ENCODE measurements around the gene GDA. TPM values are rescaled to one million over a fixed set of nuclear protein-coding genes. Genes with fewer than 3 reads are reported as not detected.

Gene GDA
- total and polyA plus RNA-seq, 2 of the 4 experiments (the other 2 are of a cell fraction): not detected

GRCh38 chr9:72232778-72233177 is 83.5 kb downstream of the GDA start:
- no peak for DNase-seq
- dilution Hi-C loops (cut with HindIII; ENCODE audit: low sequenced_read_pairs, unreplicated experiment): no loop called here
- H4K8ac ChIP-seq (ENCODE audit: low read depth in 2 of 2, low read length in 2 of 2): no peak overlapping the region
- H3K9me1 ChIP-seq (ENCODE audit: insufficient read depth, low read length): no peaks in the 10 kb centered on the region
- H4K20me1 ChIP-seq (ENCODE audit: insufficient read depth, low read length): no peaks in the 10 kb centered on the region
- no peaks in the 10 kb centered on the region for H3K4me1 ChIP-seq (ENCODE audit: control insufficient read depth, insufficient read depth, low read length)
- no peak overlapping the region for H2AK9ac ChIP-seq (replicated peaks; ENCODE audit: low read depth, low read length, poor library complexity)
- H2BK20ac ChIP-seq (ENCODE audit: low read depth, low read length): no peak overlapping the region
- H2BK5ac ChIP-seq (ENCODE audit: low read depth, low read length, poor library complexity, severe bottlenecking): no peak overlapping the region
- no peak overlapping the region for H2BK15ac ChIP-seq (ENCODE audit: low read depth, low read length)
- no peak overlapping the region for H3K9ac ChIP-seq (ENCODE audit: low read depth, low read length)
- no peak overlapping the region for H3K23ac ChIP-seq (ENCODE audit: low read depth, low read length)
- no peaks in the 10 kb centered on the region; the same call in 1 of the 2 replicates for H3K27me3 ChIP-seq (ENCODE audit: control insufficient read depth, insufficient read depth, low read length)
- no peak overlapping the region for H2BK120ac ChIP-seq (ENCODE audit: low read depth, low read length)
- H3K4me3 ChIP-seq (ENCODE audit: insufficient read depth, low read depth, low read length): no peak overlapping the region
- H2AK5ac ChIP-seq (ENCODE audit: low read depth, low read length): no peak overlapping the region
- CTCF ChIA-PET: no interaction called here
- no peak overlapping the region for H3K18ac ChIP-seq (ENCODE audit: low read depth, low read length)
- intact Hi-C loops (cut with micrococcal nuclease): loop anchor here (10.0 kb wide), 1 partner anchor 752 kb away; no protein-coding TSS in a partner anchor
- TF ChIP-seq NFE2L2 (IDR thresholded peaks at IDR 0.05; ENCODE audit: low read depth, low read length) (no peak), SMC3 (IDR thresholded peaks at IDR 0.05; ENCODE audit: low read depth, low read length) (no peak), ELK1 (IDR thresholded peaks at IDR 0.05; ENCODE audit: borderline replicate concordance, low read depth, low read length) (no peak), MAFK (IDR thresholded peaks at IDR 0.05; ENCODE audit: low read depth, low read length) (no peak), RFX5 (IDR thresholded peaks at IDR 0.05; ENCODE audit: low read depth, low read length) (no peak), RCOR1 (IDR thresholded peaks at IDR 0.05; ENCODE audit: insufficient replicate concordance, low read length) (no peak), CTCF (conservative IDR thresholded peaks at IDR 0.05; ENCODE audit: low read depth, low read length) (no peak), FOS (IDR thresholded peaks at IDR 0.05; ENCODE audit: low read depth, low read length) (no peak), RAD21 (IDR thresholded peaks at IDR 0.05; ENCODE audit: low read length) (no peak), CHD1 (IDR thresholded peaks at IDR 0.05; ENCODE audit: low read depth, low read length) (no peak), CEBPB (IDR thresholded peaks at IDR 0.05; ENCODE audit: low read depth, low read length) (no peak), POLR2A (IDR thresholded peaks at IDR 0.05; ENCODE audit: low read depth, low read length) (no peak), BHLHE40 (IDR thresholded peaks at IDR 0.05; ENCODE audit: low read depth, low read length) (no peak)
- TF ChIP-seq, protein P1, sequence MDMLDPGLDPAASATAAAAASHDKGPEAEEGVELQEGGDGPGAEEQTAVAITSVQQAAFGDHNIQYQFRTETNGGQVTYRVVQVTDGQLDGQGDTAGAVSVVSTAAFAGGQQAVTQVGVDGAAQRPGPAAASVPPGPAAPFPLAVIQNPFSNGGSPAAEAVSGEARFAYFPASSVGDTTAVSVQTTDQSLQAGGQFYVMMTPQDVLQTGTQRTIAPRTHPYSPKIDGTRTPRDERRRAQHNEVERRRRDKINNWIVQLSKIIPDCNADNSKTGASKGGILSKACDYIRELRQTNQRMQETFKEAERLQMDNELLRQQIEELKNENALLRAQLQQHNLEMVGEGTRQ (IDR thresholded peaks at IDR 0.05; ENCODE audit: low read depth, low read length): no peak
- no peak for ATAC-seq (ENCODE audit: low read depth)
- POLR2A ChIA-PET (ENCODE audit: unreplicated experiment): no interaction called here
- no peak overlapping the region for H3K14ac ChIP-seq (replicated peaks; ENCODE audit: low read depth, low read length)
- no peaks in the 10 kb centered on the region for H3K9me3 ChIP-seq (ENCODE audit: control insufficient read depth, insufficient read depth, low read length)
- H3K56ac ChIP-seq (ENCODE audit: extremely low read depth, insufficient read depth, low read length): no peak overlapping the region
- H3K27ac ChIP-seq (ENCODE audit: insufficient read depth, low read length): no peak overlapping the region
- in situ Hi-C loops (cut with MboI; ENCODE audit: low sequenced_read_pairs): no loop called here
- H4K5ac ChIP-seq (ENCODE audit: low read depth, low read length): no peak overlapping the region
- no peaks in the 10 kb centered on the region for H3K79me1 ChIP-seq (ENCODE audit: low read depth in 1 of 2, low read length in 2 of 2)
- H2AFZ ChIP-seq (replicated peaks; ENCODE audit: low read length, poor library complexity): no peak overlapping the region
- no peak overlapping the region for H3K4ac ChIP-seq (ENCODE audit: low read depth, low read length)
- no peak overlapping the region for H3K4me2 ChIP-seq (ENCODE audit: low read depth, low read length)
- no TSS peak for BruUV-seq (replicated peaks)
- no CpG with 5 or more reads among the region's 3 CpGs for WGBS, 2 experiments (ENCODE audit: extremely low coverage in 2 of 2, insufficient read length in 1 of 2)
- H4K91ac ChIP-seq (ENCODE audit: insufficient read depth, low read depth, low read length): no peak overlapping the region
- H3K36me3 ChIP-seq (ENCODE audit: control insufficient read depth, insufficient read depth, low read length): no peaks in the 10 kb centered on the region
